Calu3 (cell line): Measurements from ENCODE around the gene UCP3. TPM values are rescaled to one million over a fixed set of nuclear protein-coding genes. Genes with fewer than 3 reads are reported as not detected.

ENCODE experiments used
- BruUV-seq: library from RNA; stranded (reverse); fragments of 400-500 nt; replicated peaks from 2 replicates; lab custom pipeline; 2021; lab: Mats Ljungman, UMichigan
- CTCF ChIA-PET: fragments of 300-600 bp; sonication (Branson Sonifier 250); formaldehyde crosslinking; loops from one replicate; lab custom pipeline; 2022; ENCODE audit warnings: antibody characterized with exemption; lab: Charles Lee
- DNase-seq: peaks from one replicate; pipeline ENCODE4 v3.0.0; 2022
- H3K27ac Mint-ChIP-seq: one replicate; pipeline ENCODE4 v1.8.0; 2022; ENCODE audit warnings: mixed read lengths; ENCODE audit not compliant: unreplicated experiment
- H3K27me3 Mint-ChIP-seq: one replicate; pipeline ENCODE4 v1.8.0; 2022; ENCODE audit warnings: mixed read lengths; ENCODE audit not compliant: unreplicated experiment
- H3K36me3 Mint-ChIP-seq: one replicate; pipeline ENCODE4 v1.8.0; 2022; ENCODE audit warnings: mild to moderate bottlenecking, moderate library complexity, mixed read lengths; ENCODE audit not compliant: insufficient read depth, unreplicated experiment
- H3K4me1 Mint-ChIP-seq: one replicate; pipeline ENCODE4 v1.8.0; 2022; ENCODE audit warnings: mild to moderate bottlenecking, low read depth, mixed read lengths; ENCODE audit not compliant: unreplicated experiment
- H3K4me3 Mint-ChIP-seq: one replicate; pipeline ENCODE4 v1.8.0; 2022; ENCODE audit warnings: mild to moderate bottlenecking, low read depth, moderate library complexity, mixed read lengths; ENCODE audit not compliant: unreplicated experiment
- H3K9me3 Mint-ChIP-seq: one replicate; pipeline ENCODE4 v1.8.0; 2022; ENCODE audit warnings: low read depth, mixed read lengths; ENCODE audit not compliant: unreplicated experiment
- intact Hi-C: fragments of 100-400 bp; cut with micrococcal nuclease; formaldehyde crosslinking; loops from one replicate; pipeline ENCODE4 v1.10.0; 2022; ENCODE audit not compliant: unreplicated experiment
- total RNA-seq: library from RNA; stranded (reverse); gene quantifications from 2 replicates; pipeline ENCODE4 v1.2.3, GENCODE V29; 2022
- TF ChIP-seq, protein P1 (sequence below): fragments of 200-600 bp; IDR thresholded peaks from one replicate; pipeline ENCODE4 v1.8.0; 2022; ENCODE audit warnings: antibody characterized with exemption; ENCODE audit not compliant: unreplicated experiment

Gene UCP3
- total RNA-seq, 1 experiment from 2014 or later, result 1.9 TPM

GRCh38 chr11:74000307-74001133 lies 8.4 kb downstream of the UCP3 start:
- DNase-seq, result no peak
- Mint-ChIP-seq H3K9me3 (no peaks in the 10 kb centered on the region), H3K27ac (no peak overlapping the region), H3K4me1 (no peaks in the 10 kb centered on the region), H3K27me3 (no peaks in the 10 kb centered on the region), H3K36me3 (no peaks in the 10 kb centered on the region), H3K4me3 (no peak overlapping the region)
- intact Hi-C loops, result no loop called here
- no TSS peak for BruUV-seq
- CTCF ChIA-PET, result no interaction called here
- TF ChIP-seq, protein P1, sequence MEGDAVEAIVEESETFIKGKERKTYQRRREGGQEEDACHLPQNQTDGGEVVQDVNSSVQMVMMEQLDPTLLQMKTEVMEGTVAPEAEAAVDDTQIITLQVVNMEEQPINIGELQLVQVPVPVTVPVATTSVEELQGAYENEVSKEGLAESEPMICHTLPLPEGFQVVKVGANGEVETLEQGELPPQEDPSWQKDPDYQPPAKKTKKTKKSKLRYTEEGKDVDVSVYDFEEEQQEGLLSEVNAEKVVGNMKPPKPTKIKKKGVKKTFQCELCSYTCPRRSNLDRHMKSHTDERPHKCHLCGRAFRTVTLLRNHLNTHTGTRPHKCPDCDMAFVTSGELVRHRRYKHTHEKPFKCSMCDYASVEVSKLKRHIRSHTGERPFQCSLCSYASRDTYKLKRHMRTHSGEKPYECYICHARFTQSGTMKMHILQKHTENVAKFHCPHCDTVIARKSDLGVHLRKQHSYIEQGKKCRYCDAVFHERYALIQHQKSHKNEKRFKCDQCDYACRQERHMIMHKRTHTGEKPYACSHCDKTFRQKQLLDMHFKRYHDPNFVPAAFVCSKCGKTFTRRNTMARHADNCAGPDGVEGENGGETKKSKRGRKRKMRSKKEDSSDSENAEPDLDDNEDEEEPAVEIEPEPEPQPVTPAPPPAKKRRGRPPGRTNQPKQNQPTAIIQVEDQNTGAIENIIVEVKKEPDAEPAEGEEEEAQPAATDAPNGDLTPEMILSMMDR, result no peak

DNA sequence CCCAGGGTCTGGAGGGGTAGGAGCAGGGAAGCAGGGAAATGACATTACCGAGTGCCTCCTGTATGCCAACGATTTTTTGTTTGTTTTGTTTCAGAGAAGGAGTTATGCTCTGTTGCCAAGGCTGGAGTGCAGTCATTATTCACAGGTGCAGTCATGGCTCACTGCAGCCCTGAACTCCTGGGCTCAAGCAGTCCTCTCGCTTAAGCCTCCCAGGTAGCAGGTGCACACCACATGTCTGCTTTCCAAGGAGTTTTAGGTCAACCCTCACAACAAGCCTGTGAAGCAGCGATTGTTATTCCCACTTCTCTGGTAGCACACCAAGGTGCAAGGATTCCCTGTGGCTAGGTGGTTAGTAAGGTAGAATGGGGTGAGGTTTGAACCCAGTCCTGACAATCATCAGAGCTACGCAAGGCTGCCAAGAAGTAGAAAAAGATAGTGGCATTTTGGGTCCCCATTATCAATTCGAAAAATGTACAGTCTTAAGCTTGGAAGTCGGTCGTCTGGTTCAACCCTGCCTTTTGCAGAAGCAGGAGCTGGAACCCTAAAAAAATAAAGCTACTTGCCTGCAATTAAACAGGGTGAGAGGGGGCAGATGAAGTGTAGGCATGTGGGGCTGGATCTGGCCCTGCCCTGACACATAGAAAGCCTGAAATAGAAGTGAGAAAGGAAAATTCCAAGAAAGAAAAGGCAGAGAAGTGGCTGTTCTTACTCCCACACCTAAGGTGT lies 9.1 kb downstream of the UCP3 start:
- H3K27ac Mint-ChIP-seq, result no peak overlapping the region
- CTCF ChIA-PET, result no interaction called here
- no peaks in the 10 kb centered on the region for H3K36me3 Mint-ChIP-seq
- no peaks in the 10 kb centered on the region for H3K27me3 Mint-ChIP-seq
- intact Hi-C loops, result no loop called here
- no peaks in the 10 kb centered on the region for H3K4me1 Mint-ChIP-seq
- DNase-seq, result no peak
- no peaks in the 10 kb centered on the region for H3K9me3 Mint-ChIP-seq
- no peak overlapping the region for H3K4me3 Mint-ChIP-seq
- no TSS peak for BruUV-seq
- TF ChIP-seq, protein P1, result no peak

DNA sequence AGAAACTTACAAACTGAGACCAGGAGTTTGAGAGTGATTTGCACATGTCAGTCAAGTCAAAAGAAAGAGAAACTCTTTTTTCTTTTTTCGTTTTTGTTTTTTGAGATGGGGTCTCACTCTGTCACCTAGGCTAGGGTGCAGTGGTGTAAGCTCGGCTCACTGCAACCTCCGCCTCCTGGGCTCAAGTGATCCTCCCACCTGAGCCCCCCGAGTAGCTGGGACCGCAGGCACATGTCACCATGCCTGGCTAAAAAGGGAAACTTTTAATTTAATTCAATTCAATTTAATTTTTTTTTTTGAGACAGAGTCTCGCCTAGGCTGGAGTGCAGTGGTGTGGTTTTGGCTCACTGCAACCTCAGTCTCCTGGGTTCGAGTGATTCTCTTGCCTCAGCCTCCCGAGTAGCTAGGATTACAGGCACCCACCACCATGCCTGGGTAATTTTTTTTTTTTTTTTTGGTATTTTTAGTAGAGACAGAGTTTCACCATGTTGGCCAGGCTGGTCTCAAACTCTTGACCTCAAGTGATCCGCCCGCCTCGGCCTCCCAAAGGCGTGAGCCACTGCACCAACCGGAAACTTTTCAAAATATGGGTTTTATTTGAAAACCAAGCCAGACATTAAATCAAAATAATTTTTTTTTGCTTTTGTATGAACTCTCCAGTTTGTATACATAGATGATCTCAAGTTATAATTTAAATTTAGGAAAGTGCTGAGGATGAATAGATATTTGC lies 9.9 kb downstream of the UCP3 start:
- no peak overlapping the region for H3K27ac Mint-ChIP-seq
- no TSS peak for BruUV-seq
- intact Hi-C loops, result no loop called here
- H3K27me3 Mint-ChIP-seq, result no peaks in the 10 kb centered on the region
- H3K36me3 Mint-ChIP-seq, result no peaks in the 10 kb centered on the region
- H3K4me3 Mint-ChIP-seq, result no peak overlapping the region
- DNase-seq, result no peak
- H3K9me3 Mint-ChIP-seq, result no peaks in the 10 kb centered on the region
- TF ChIP-seq, protein P1, result no peak
- no peaks in the 10 kb centered on the region for H3K4me1 Mint-ChIP-seq
- CTCF ChIA-PET, result interaction anchor here (0.7 kb wide), 1 partner anchor 237 kb away, joined by 3 read pairs; no protein-coding TSS in a partner anchor

DNA sequence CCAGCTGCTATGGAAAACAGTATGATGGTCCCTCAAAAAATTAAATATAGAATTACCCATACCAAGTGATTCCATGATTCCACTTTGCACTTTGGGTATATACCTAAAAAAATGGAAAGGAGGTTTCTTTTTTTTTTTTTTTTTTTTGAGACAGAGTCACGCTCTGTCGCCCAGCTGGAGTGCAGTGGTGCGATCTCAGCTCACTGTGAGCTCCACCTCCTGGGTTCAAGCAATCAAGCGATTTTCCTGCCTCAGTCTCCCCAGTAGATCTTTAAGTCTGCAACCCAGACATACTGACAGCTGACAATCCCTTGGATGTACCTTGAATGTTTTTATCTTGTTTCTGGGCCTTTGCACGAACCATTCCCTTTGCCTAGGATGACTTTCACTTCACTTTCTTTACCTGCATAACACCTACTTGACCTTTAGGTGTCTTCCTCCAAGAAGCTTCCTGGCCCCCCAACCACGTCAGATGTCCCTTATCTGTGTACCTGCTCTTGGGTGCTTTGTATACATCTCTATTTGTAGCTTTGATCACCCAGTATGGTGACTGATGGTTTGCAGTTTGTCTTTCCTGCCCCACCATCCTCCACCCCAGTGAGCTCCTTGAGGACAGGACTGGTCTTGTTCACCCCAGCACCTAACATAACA lies 11.6 kb downstream of the UCP3 start:
- Mint-ChIP-seq H3K9me3 (no peaks in the 10 kb centered on the region), H3K4me1 (no peaks in the 10 kb centered on the region), H3K36me3 (no peaks in the 10 kb centered on the region), H3K27ac (no peak overlapping the region), H3K27me3 (no peaks in the 10 kb centered on the region), H3K4me3 (no peak overlapping the region)
- TF ChIP-seq, protein P1, result no peak
- DNase-seq, result no peak
- intact Hi-C loops, result no loop called here
- BruUV-seq, result no TSS peak
- CTCF ChIA-PET, result no interaction called here
